H1 (cell line): ENCODE measurements around the gene NT5C1A. TPM values are rescaled to one million over a fixed set of nuclear protein-coding genes. Genes with fewer than 3 reads are reported as not detected.

Experiments used
- SRF ChIP-seq: IDR thresholded peaks from 2 replicates; pipeline ENCODE4 v1.6.1; 2011; ENCODE audit warnings: mild to moderate bottlenecking, low read depth, low read length, moderate library complexity
- polyA plus RNA-seq, 7 experiments: library from polyadenylated mRNA; depleted of rRNA in 3 of 7; stranded (reverse) in 5 of 7; unstranded in 2 of 7; fragments of >200 nt in 5 of 7; fragments of 200-250 nt in 2 of 7; gene quantifications; 1 replicate in 5 of 7; 2 replicates in 1 of 7; 4 replicates in 1 of 7; pipeline versions ENCODE4 v1.2.1 to v1.2.3, GENCODE V29; 2011 to 2013; ENCODE audit warnings: missing spikeins in 2 of 7, mixed read lengths in 2 of 7
- total RNA-seq: library from RNA; stranded (reverse); fragmentation: NEBNext Ultra II Directional; extraction: Animal tissue kit (Norgen Biotek cat#: 25700); gene quantifications from 2 replicates; pipeline ENCODE4 v1.2.1, GENCODE V29; 2021

Gene NT5C1A
- total and polyA plus RNA-seq, 2 of the 8 experiments (the other 6 are each of a cell fraction or from before 2014, with no cell fraction given): not detected

DNA sequence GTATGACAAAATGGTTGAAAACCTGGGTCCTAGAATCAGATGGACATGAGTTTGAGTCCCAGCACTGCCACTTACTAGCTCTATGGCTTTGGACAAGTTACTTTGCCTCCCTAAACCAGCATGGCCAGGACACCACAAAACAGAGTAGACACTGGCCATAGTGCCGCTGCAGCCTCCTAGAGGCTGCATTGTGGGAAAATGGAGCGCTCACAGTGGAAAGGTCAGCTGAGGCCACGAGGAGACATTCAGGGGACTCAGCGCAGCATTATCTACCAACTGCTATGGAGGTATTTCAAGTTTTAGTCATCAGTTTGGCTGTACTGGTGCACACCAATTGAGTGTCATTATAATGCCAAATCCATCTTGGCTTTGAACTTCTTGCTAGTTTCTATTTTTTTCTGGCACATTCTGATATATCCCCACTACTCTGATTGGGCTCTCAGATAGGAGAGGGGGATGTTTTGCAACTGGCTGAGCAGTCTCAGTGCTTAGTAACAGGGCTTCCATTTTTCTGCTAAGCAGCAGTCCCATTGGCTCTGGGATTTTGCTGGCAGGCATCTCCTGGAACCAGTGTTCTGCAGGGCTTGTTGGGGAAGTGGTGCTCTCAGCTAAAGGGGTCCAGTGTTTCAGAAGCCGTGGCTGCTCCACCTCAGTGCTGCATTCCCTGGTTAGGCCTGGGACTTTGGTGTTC, 16.2 kb downstream of the NT5C1A start (continued):
- TF ChIP-seq SRF: no peak
